K562 (cell line): ENCODE data around the gene CLDN10. TPM values are rescaled to one million over a fixed set of nuclear protein-coding genes. Genes with fewer than 3 reads are reported as not detected.

Source experiments
- BCL6 ChIP-seq: fragments of 250-450 bp; sonication (Bioruptor Pico); IDR thresholded peaks from 2 replicates; pipeline ENCODE4 v1.4.0; 2020
- CCAR2 ChIP-seq: fragments of 200-400 bp; formaldehyde crosslinking; IDR thresholded peaks from 2 replicates; pipeline ENCODE4 v1.6.1; 2017; ENCODE audit warnings: mild to moderate bottlenecking, low read depth, low read length
- EHMT2 ChIP-seq: fragments of 450-650 bp; IDR thresholded peaks from 2 replicates; pipeline ENCODE4 v1.6.1; 2018; ENCODE audit warnings: antibody characterized with exemption
- FOSL1 ChIP-seq: fragments of 200-800 bp; sonication (Bioruptor generic); conservative IDR thresholded peaks from 2 replicates; pipeline ENCODE4 v1.6.1; 2016; ENCODE audit warnings: missing genetic modification characterization, missing compliant biosample characterization
- HOXB6 ChIP-seq: fragments of 250-450 bp; sonication (Bioruptor Pico); IDR thresholded peaks from 2 replicates; pipeline ENCODE4 v1.5.1; 2022; ENCODE audit warnings: mild to moderate bottlenecking, borderline replicate concordance
- ILK ChIP-seq: fragments of 450-650 bp; IDR thresholded peaks from 2 replicates; pipeline ENCODE4 v1.6.1; 2016; ENCODE audit warnings: missing genetic modification characterization, low read depth, mild to moderate bottlenecking, missing compliant biosample characterization, moderate library complexity, borderline replicate concordance
- JUN ChIP-seq, 2 experiments: sonication (generic) in 1 of 2; formaldehyde crosslinking in 1 of 2; IDR thresholded peaks; 2 replicates each; pipeline versions ENCODE4 v1.6.1 to v1.8.0; 2012 to 2022; ENCODE audit warnings: borderline replicate concordance in 2 of 2, mild to moderate bottlenecking in 2 of 2, improper control_type of control experiment in 1 of 2, low read depth in 1 of 2, low read length in 1 of 2, missing genetic modification reagents in 1 of 2
- JUND ChIP-seq, 2 experiments: IDR thresholded peaks; 2 replicates in 1 of 2; 3 replicates in 1 of 2; pipeline ENCODE4 v1.6.1; 2011; ENCODE audit warnings: borderline replicate concordance in 2 of 2, low read depth in 2 of 2, low read length in 2 of 2, improper control_type of control experiment in 1 of 2, missing biosample characterization in 1 of 2, missing genetic modification characterization in 1 of 2, missing genetic modification reagents in 1 of 2
- KDM1A ChIP-seq, 2 experiments: fragments of 450-650 bp; IDR thresholded peaks; 2 replicates each; pipeline ENCODE4 v1.6.1; 2016; ENCODE audit warnings: mild to moderate bottlenecking in 2 of 2
- LEF1 ChIP-seq: fragments of 450-650 bp; IDR thresholded peaks from 2 replicates; pipeline ENCODE4 v1.6.1; 2016; ENCODE audit warnings: mild to moderate bottlenecking
- NCOA6 ChIP-seq: fragments of 450-650 bp; IDR thresholded peaks from 2 replicates; pipeline ENCODE4 v1.6.1; 2017; ENCODE audit warnings: mild to moderate bottlenecking
- NCOR1 ChIP-seq: fragments of 450-650 bp; IDR thresholded peaks from 2 replicates; pipeline ENCODE4 v1.6.1; 2016; ENCODE audit warnings: mild to moderate bottlenecking, moderate library complexity
- SMARCE1 ChIP-seq: fragments of 450-650 bp; IDR thresholded peaks from 2 replicates; pipeline ENCODE4 v1.7.1; 2016; ENCODE audit warnings: mild to moderate bottlenecking
- TRIM28 ChIP-seq: fragments of 450-650 bp; IDR thresholded peaks from 2 replicates; pipeline ENCODE4 v1.6.1; 2017
- ZNF263 ChIP-seq: sonication (generic); formaldehyde crosslinking; IDR thresholded peaks from 2 replicates; pipeline ENCODE4 v1.8.0; 2022; ENCODE audit warnings: mild to moderate bottlenecking, missing genetic modification reagents, borderline replicate concordance
- ZNF764 ChIP-seq: fragments of 250-450 bp; sonication (Bioruptor Pico); IDR thresholded peaks from 2 replicates; pipeline ENCODE4 v1.4.0; 2020; ENCODE audit warnings: low read depth, mild to moderate bottlenecking, moderate library complexity
- polyA plus RNA-seq, 8 experiments: library from polyadenylated mRNA; depleted of rRNA in 4 of 8; stranded (reverse) in 5 of 8; unstranded in 3 of 8; fragments of >200 nt; fragmentation: Nextera tagmentation in 2 of 8; fragmentation: Illumina TruSeq in 1 of 8; extraction: Ambion mirVana in 2 of 8; extraction: Trizol in 1 of 8; gene quantifications; 2 replicates each; pipeline versions ENCODE4 v1.2.1 to v1.2.3, GENCODE V29; 2011 to 2014; ENCODE audit warnings: inconsistent platforms in 1 of 8, missing spikeins in 1 of 8
- total RNA-seq, 7 experiments: library from RNA; depleted of rRNA in 6 of 7; stranded (reverse); fragments of >200 nt in 6 of 7; fragmentation: Illumina TruSeq in 2 of 7; extraction: Trizol in 2 of 7; gene quantifications; 2 replicates each; pipeline versions ENCODE4 v1.2.1 to v1.2.3, GENCODE V29; 2011 to 2021; ENCODE audit warnings: low replicate concordance in 1 of 7
- TF ChIP-seq, protein P1 (sequence below): fragments of 200-400 bp; formaldehyde crosslinking; IDR thresholded peaks from 2 replicates; pipeline ENCODE4 v1.6.1; 2017; ENCODE audit warnings: mild to moderate bottlenecking, low read depth, low read length, moderate library complexity
- TF ChIP-seq, protein P2 (sequence below): IDR thresholded peaks from 2 replicates; pipeline ENCODE4 v1.6.1; 2016; ENCODE audit warnings: missing genetic modification characterization, missing compliant biosample characterization
- TF ChIP-seq, protein P3 (sequence below): sonication (generic); formaldehyde crosslinking; IDR thresholded peaks from 2 replicates; pipeline ENCODE4 v1.8.1; 2022; ENCODE audit warnings: missing genetic modification reagents
- TF ChIP-seq, protein P4 (sequence below), 2 experiments: IDR thresholded peaks in 1 of 2; conservative IDR thresholded peaks in 1 of 2; 2 replicates each; pipeline ENCODE4 v1.6.1; 2016; ENCODE audit warnings: low read depth in 2 of 2, mild to moderate bottlenecking in 1 of 2, missing compliant biosample characterization in 1 of 2, missing genetic modification characterization in 1 of 2, moderate library complexity in 1 of 2

CLDN10 gene
- total and polyA plus RNA-seq, 9 of the 15 experiments (the other 6 are each of a cell fraction or from before 2014, with no cell fraction given), result not detected

DNA sequence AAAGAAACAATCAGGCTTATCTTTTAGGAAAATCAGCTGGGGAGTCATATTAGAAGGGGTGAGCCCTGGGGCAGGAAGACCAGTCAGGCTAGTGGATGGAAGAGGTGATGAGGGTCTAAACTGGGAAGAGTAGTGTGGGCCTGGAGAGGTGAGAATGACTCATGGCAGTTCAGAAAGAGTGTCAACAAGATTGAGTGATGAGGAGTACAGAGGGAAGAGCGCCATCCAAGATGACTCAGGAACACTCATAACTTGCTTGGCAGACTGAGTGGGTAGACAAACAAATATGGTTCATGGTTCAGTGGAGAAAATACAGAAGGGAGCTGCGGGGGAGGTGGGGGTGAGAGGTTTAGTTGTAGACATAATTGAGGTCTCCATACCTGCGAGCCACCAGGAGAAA is 17.3 kb upstream of the CLDN10 start (continued):
- TF ChIP-seq ZNF764 (CRISPR knock-in tag) (no peak), SMARCE1 (peak; percentile 67; the same call in 1 of the 2 replicates), LEF1 (no peak), ZNF263 (CRISPR knock-in tag) (no peak), BCL6 (CRISPR knock-in tag) (no peak), NCOR1 (peak; percentile 15; the same call in 1 of the 2 replicates), KDM1A (IDR thresholded peaks at IDR 0.05) (peak in 1 of 2 experiments; percentile 26; a peak in 1 of 4 replicates), FOSL1 (tag) (peak; percentile 85), NCOA6 (no peak), HOXB6 (CRISPR knock-in tag) (no peak), JUN (IDR thresholded peaks at IDR 0.05; ENCODE audit: borderline replicate concordance, low read depth, low read length) (peak; percentile 77), JUN (CRISPR knock-in tag; IDR thresholded peaks at IDR 0.05; ENCODE audit: borderline replicate concordance) (no peak), CCAR2 (no peak), ILK (tag) (no peak), JUND (IDR thresholded peaks at IDR 0.05; ENCODE audit: borderline replicate concordance, low read depth, low read length) (peak; percentile 80; the same call in 1 of the 2 replicates), JUND (tag; IDR thresholded peaks at IDR 0.05; ENCODE audit: borderline replicate concordance, low read depth, low read length) (peak; percentile 64; the same call in 2 of the 3 replicates), TRIM28 (no peak), EHMT2 (peak; percentile 72)
- TF ChIP-seq, protein P1, sequence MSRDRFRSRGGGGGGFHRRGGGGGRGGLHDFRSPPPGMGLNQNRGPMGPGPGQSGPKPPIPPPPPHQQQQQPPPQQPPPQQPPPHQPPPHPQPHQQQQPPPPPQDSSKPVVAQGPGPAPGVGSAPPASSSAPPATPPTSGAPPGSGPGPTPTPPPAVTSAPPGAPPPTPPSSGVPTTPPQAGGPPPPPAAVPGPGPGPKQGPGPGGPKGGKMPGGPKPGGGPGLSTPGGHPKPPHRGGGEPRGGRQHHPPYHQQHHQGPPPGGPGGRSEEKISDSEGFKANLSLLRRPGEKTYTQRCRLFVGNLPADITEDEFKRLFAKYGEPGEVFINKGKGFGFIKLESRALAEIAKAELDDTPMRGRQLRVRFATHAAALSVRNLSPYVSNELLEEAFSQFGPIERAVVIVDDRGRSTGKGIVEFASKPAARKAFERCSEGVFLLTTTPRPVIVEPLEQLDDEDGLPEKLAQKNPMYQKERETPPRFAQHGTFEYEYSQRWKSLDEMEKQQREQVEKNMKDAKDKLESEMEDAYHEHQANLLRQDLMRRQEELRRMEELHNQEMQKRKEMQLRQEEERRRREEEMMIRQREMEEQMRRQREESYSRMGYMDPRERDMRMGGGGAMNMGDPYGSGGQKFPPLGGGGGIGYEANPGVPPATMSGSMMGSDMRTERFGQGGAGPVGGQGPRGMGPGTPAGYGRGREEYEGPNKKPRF, result no peak
- TF ChIP-seq, protein P2, sequence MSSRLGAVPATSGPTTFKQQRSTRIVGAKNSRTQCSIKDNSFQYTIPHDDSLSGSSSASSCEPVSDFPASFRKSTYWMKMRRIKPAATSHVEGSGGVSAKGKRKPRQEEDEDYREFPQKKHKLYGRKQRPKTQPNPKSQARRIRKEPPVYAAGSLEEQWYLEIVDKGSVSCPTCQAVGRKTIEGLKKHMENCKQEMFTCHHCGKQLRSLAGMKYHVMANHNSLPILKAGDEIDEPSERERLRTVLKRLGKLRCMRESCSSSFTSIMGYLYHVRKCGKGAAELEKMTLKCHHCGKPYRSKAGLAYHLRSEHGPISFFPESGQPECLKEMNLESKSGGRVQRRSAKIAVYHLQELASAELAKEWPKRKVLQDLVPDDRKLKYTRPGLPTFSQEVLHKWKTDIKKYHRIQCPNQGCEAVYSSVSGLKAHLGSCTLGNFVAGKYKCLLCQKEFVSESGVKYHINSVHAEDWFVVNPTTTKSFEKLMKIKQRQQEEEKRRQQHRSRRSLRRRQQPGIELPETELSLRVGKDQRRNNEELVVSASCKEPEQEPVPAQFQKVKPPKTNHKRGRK (tag), result no peak
- TF ChIP-seq, protein P3, sequence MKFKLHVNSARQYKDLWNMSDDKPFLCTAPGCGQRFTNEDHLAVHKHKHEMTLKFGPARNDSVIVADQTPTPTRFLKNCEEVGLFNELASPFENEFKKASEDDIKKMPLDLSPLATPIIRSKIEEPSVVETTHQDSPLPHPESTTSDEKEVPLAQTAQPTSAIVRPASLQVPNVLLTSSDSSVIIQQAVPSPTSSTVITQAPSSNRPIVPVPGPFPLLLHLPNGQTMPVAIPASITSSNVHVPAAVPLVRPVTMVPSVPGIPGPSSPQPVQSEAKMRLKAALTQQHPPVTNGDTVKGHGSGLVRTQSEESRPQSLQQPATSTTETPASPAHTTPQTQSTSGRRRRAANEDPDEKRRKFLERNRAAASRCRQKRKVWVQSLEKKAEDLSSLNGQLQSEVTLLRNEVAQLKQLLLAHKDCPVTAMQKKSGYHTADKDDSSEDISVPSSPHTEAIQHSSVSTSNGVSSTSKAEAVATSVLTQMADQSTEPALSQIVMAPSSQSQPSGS (CRISPR knock-in tag), result no peak
- TF ChIP-seq, protein P4, sequence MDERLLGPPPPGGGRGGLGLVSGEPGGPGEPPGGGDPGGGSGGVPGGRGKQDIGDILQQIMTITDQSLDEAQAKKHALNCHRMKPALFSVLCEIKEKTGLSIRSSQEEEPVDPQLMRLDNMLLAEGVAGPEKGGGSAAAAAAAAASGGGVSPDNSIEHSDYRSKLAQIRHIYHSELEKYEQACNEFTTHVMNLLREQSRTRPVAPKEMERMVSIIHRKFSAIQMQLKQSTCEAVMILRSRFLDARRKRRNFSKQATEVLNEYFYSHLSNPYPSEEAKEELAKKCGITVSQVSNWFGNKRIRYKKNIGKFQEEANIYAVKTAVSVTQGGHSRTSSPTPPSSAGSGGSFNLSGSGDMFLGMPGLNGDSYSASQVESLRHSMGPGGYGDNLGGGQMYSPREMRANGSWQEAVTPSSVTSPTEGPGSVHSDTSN (CRISPR knock-in tag; IDR thresholded peaks at IDR 0.05; ENCODE audit: low read depth), result no peak
- TF ChIP-seq, protein P4 (tag; conservative IDR thresholded peaks at IDR 0.05; ENCODE audit: low read depth), result peak; percentile 94
